ENCODE data around the gene SBK3.
"Not testable (repeated sequence)": the region's sequence is repeated elsewhere in the genome, so short reads cannot be mapped to it uniquely, and the experiment has no call there.

SBK3 gene

GRCh38 chr19:55535173-55535964 is 10.0 kb downstream of the SBK3 start:
- H3K36me3 ChIP-seq: no peaks in the 10 kb centered on the region
- no peak overlapping the region for H3K4me3 ChIP-seq
- intact Hi-C loops (cut with DNase I; ENCODE audit: low total_unique reads): no loop called here
- H3K9me3 ChIP-seq: no peaks in the 10 kb centered on the region
- H3K27ac ChIP-seq: no peak overlapping the region
- peaks cover 0 to 37% of the 10 kb centered on the region in 2 donors for H3K27me3 ChIP-seq
- TF ChIP-seq, protein P1, sequence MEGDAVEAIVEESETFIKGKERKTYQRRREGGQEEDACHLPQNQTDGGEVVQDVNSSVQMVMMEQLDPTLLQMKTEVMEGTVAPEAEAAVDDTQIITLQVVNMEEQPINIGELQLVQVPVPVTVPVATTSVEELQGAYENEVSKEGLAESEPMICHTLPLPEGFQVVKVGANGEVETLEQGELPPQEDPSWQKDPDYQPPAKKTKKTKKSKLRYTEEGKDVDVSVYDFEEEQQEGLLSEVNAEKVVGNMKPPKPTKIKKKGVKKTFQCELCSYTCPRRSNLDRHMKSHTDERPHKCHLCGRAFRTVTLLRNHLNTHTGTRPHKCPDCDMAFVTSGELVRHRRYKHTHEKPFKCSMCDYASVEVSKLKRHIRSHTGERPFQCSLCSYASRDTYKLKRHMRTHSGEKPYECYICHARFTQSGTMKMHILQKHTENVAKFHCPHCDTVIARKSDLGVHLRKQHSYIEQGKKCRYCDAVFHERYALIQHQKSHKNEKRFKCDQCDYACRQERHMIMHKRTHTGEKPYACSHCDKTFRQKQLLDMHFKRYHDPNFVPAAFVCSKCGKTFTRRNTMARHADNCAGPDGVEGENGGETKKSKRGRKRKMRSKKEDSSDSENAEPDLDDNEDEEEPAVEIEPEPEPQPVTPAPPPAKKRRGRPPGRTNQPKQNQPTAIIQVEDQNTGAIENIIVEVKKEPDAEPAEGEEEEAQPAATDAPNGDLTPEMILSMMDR (IDR thresholded peaks at IDR 0.05): no peak
- no peak for DNase-seq
- no peaks in the 10 kb centered on the region for H3K4me1 ChIP-seq

DNA sequence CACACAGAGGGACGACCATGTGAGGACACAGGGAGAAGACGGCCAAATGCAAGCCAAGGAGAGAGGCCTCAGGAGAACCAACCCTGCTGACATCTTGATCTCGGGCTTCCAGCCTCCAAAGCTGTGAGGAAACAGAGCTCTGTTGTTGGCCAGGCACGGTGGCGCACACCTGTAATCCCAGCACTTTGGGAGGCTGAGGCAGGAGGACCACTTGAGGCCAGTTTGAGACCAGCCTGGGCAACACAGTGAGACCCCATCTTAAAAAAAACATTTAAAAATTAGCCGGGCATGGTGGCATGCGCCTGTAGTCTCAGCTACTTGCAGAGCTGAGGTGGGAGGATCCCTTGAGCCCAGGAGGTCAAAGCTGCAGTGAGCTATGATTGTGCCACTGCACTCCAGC is 11.1 kb downstream of the SBK3 start:
- DNase-seq; H3K9me3 ChIP-seq; H3K36me3 ChIP-seq; H3K4me3 ChIP-seq; H3K4me1 ChIP-seq; H3K27ac ChIP-seq; intact Hi-C loops (cut with DNase I; ENCODE audit: low total_unique reads): not testable (repeated sequence)
- H3K27me3 ChIP-seq: peaks cover 0 to 47% of the 10 kb centered on the region in 2 donors

DNA sequence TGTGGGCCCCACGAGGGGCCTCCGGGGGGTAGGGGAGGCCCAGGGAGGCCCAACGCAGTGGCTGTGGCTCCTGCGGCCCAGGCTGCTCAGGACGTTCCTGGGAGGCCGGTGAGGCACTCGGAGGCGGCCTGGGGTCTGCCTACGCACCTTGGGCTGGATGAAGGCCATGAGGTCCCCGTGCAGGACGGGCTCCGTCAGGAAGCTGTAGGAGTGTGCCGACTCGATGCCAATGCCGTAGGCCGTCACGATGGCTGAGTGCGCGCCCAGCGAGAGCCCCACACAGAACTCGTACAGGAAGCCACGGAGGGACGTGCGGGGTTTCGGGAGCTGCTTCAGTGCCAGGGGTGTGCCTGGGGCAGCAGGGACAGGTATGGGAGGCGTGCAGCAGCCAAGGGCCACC is 14.3 kb downstream of the SBK3 start:
- TF ChIP-seq, protein P1 (IDR thresholded peaks at IDR 0.05): no peak
- no peak for DNase-seq
- H3K36me3 ChIP-seq: no peaks in the 10 kb centered on the region
- H3K4me1 ChIP-seq: peaks cover 0 to 3% (median 0%) of the 10 kb centered on the region in 4 donors
- H3K27ac ChIP-seq: no peak overlapping the region
- H3K27me3 ChIP-seq: peaks cover 0 to 41% of the 10 kb centered on the region in 2 donors
- H3K4me3 ChIP-seq: no peak overlapping the region
- intact Hi-C loops (cut with DNase I; ENCODE audit: low total_unique reads): no loop called here
- no peaks in the 10 kb centered on the region for H3K9me3 ChIP-seq

- peaks cover 0 to 51% of the 10 kb centered on the region in 2 donors for H3K27me3 ChIP-seq
- peaks cover 0 to 3% (median 0%) of the 10 kb centered on the region in 4 donors for H3K4me1 ChIP-seq
- no peaks in the 10 kb centered on the region for H3K9me3 ChIP-seq
- intact Hi-C loops (cut with DNase I; ENCODE audit: low total_unique reads): no loop called here
- H3K27ac ChIP-seq: no peak overlapping the region
- no peak for DNase-seq
- H3K36me3 ChIP-seq: no peaks in the 10 kb centered on the region
- no peak overlapping the region for H3K4me3 ChIP-seq
- TF ChIP-seq, protein P1 (IDR thresholded peaks at IDR 0.05): no peak
These were observed 15.6 kb downstream of the SBK3 start for GRCh38 chr19:55529636-55530234.

- H3K4me1 ChIP-seq: peaks cover 0 to 3% (median 0%) of the 10 kb centered on the region in 4 donors
- no peak for DNase-seq
- H3K9me3 ChIP-seq: no peaks in the 10 kb centered on the region
- H3K27ac ChIP-seq: no peak overlapping the region
- H3K36me3 ChIP-seq: no peaks in the 10 kb centered on the region
- peaks cover 0 to 59% of the 10 kb centered on the region in 2 donors for H3K27me3 ChIP-seq
- TF ChIP-seq, protein P1 (IDR thresholded peaks at IDR 0.05): no peak
- H3K4me3 ChIP-seq: no peak overlapping the region
- intact Hi-C loops (cut with DNase I; ENCODE audit: low total_unique reads): no loop called here
These were observed 17.1 kb downstream of the SBK3 start for GRCh38 chr19:55528030-55528803.

Data from tibial artery (tissue), 4 donors.